ENCODE results near the gene IRF2BP2.

IRF2BP2 gene

GRCh38 chr1:234559902-234560676 is 49.9 kb downstream of the IRF2BP2 start:
- no peak for DNase-seq (ENCODE audit: low read depth in 2 of 3, low spot score in 1 of 3)

- no peak for DNase-seq (ENCODE audit: low read depth in 2 of 3, low spot score in 1 of 3)
Measured at GRCh38 chr1:234559152-234559901, 50.7 kb downstream of the IRF2BP2 start.

- no peak for DNase-seq (ENCODE audit: low read depth in 2 of 3, low spot score in 1 of 3)
Measured at GRCh38 chr1:234558330-234558836, 51.6 kb downstream of the IRF2BP2 start.

- DNase-seq (ENCODE audit: low read depth in 2 of 3, low spot score in 1 of 3) = no peak
Measured at GRCh38 chr1:234556245-234556943, 53.6 kb downstream of the IRF2BP2 start.

- DNase-seq (ENCODE audit: low read depth in 2 of 3, low spot score in 1 of 3) = no peak
Measured at GRCh38 chr1:234555390-234556024, 54.5 kb downstream of the IRF2BP2 start.

GRCh38 chr1:234554698-234555311 is 55.2 kb downstream of the IRF2BP2 start:
- no peak for DNase-seq (ENCODE audit: low read depth in 2 of 3, low spot score in 1 of 3)

Data from stimulated activated CD4-positive, alpha-beta T cell treated with anti-CD3 and anti-CD28 coated beads, Interleukin-12 subunit alpha, Interleukin-12 subunit beta, amount 100 ng/mL, for 48 hours (primary cell).